ENCODE results near the gene DNAH7.
"Not testable (repeated sequence)": the region's sequence is repeated elsewhere in the genome, so short reads cannot be mapped to it uniquely, and the experiment has no call there.

DNAH7 gene

GRCh38 chr2:195706161-195706900, 362.3 kb downstream of the DNAH7 start:
- no peak overlapping the region for H3K27ac ChIP-seq
- TF ChIP-seq, protein P1, sequence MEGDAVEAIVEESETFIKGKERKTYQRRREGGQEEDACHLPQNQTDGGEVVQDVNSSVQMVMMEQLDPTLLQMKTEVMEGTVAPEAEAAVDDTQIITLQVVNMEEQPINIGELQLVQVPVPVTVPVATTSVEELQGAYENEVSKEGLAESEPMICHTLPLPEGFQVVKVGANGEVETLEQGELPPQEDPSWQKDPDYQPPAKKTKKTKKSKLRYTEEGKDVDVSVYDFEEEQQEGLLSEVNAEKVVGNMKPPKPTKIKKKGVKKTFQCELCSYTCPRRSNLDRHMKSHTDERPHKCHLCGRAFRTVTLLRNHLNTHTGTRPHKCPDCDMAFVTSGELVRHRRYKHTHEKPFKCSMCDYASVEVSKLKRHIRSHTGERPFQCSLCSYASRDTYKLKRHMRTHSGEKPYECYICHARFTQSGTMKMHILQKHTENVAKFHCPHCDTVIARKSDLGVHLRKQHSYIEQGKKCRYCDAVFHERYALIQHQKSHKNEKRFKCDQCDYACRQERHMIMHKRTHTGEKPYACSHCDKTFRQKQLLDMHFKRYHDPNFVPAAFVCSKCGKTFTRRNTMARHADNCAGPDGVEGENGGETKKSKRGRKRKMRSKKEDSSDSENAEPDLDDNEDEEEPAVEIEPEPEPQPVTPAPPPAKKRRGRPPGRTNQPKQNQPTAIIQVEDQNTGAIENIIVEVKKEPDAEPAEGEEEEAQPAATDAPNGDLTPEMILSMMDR (conservative IDR thresholded peaks at IDR 0.05), result no peak

GRCh38 chr2:195700480-195700879, 368.2 kb downstream of the DNAH7 start:
- TF ChIP-seq, protein P1 (conservative IDR thresholded peaks at IDR 0.05), result no peak
- no peak overlapping the region for H3K27ac ChIP-seq

DNA sequence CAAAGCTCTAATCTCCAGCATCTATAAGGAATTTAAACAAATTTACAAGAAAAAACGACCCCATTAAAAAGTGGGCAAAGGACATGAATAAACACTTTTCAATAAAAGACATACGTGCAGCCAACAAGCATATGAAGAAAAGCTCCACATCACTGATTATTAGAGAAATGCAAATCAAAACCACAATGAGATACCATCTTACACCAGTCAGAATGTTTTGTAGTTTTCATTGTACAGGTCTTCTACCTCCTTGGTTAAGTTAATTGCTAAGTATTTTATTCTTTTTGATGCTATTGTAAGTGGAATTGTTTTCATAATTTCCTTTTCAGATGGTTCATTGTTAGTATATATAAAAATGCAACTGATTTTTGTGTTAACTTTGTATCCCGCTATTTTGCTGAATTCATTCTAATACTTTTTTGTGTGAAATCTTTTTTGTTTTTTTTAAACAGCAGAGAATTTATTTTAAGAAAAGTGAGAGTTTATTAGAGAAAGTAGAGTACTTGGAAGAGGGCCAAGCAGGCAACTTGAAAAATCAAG, 370.9 kb downstream of the DNAH7 start:
- H3K27ac ChIP-seq, result no peak overlapping the region
- TF ChIP-seq, protein P1 (conservative IDR thresholded peaks at IDR 0.05), result no peak

GRCh38 chr2:195696012-195696411, 372.6 kb downstream of the DNAH7 start:
- H3K27ac ChIP-seq, result no peak overlapping the region
- TF ChIP-seq, protein P1 (conservative IDR thresholded peaks at IDR 0.05), result no peak

- TF ChIP-seq, protein P1 (conservative IDR thresholded peaks at IDR 0.05), result no peak
These were observed 373.5 kb downstream of the DNAH7 start for GRCh38 chr2:195695002-195695631.

DNA sequence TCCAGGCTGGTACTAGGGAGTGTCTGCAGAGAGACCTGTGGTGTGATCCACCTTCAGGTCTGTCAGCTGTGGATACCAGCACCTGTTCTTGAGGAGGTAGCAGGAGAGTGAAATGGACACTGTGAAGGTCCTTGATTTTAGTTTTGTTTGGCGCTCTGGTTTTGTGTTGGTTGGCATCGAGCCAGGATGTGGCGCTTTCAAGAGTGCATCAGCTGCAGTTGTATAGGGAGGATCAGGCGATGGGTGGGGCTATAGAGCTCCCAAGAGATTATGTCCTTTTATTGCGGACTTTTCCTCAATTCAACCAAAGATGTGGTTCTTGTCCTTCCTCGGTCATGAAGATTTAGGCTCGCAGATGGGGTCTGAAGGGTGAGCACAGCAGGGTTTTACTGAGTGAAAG, 374.1 kb downstream of the DNAH7 start:
- TF ChIP-seq, protein P1 (conservative IDR thresholded peaks at IDR 0.05), result no peak
- H3K27ac ChIP-seq, result no peak overlapping the region

More at GRCh38 chr2:195695002-195695631, 373.5 kb downstream of the DNAH7 start:
- no peak overlapping the region for H3K27ac ChIP-seq

DNA sequence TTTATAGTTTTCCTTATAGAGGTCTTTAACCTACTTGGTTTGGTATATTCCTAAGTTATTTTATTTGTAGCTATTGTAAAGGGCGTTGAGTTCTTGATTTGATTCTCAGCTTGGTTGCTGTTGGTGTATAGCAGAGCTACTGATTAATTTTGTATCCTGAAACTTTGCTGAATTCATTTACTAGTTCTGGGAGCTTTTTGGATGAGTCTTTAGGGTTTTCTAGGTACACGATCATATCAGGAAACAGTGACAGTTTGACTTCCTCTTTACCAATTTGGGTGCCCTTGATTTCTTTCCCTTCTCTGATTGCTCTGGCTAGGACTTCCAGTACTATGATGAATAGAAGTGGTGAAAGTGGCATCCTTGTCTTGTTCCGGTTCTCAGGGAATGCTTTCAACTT, 376.1 kb downstream of the DNAH7 start:
- H3K27ac ChIP-seq, result not testable (repeated sequence)
